Measurements from ENCODE around the gene ARHGAP9. TPM values are rescaled to one million over a fixed set of nuclear protein-coding genes. Genes with fewer than 3 reads are reported as not detected.
A peak's percentile ranks its signal among the peaks of the same experiment; 100 is the strongest.

The ARHGAP9 gene
- total and polyA plus RNA-seq, 10 donors, result 148 to 400 (median 238) TPM

DNA sequence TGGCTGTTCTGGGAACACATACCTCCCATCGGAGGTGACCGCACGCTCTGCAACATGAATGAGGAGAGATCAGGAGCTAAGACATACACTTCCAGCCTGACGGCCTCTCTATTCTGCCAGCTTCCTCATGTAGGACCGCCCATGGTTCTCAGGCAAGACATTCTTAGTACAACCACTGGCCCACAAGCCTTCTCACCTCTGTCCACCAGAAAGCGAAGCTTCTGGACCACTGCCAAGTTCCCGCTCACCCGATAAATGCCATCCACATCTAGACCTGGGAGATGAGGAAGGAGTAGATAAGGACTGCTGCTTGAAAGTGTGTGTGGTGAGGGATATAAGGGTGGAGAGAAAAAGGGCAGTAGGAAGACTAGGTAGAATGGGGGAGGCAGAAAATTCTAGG, 5.2 kb downstream of the ARHGAP9 start:
- Histone ChIP-seq H3K27ac (peak overlapping the region in 3 of 8 donors; percentile 93 to 96 (median 95)), H3K27me3 (replicated peaks in 1 of 7) (peaks cover 0 to 18% (median 0%) of the 10 kb centered on the region in 7 donors), H3K9me3 (no peaks in the 10 kb centered on the region), H3K4me3 (peak overlapping the region in 1 of 8 donors; percentile 89), H3K4me1 (peaks cover 22 to 100% (median 74%) of the 10 kb centered on the region in 6 donors), H3K36me3 (peaks cover 0 to 69% (median 56%) of the 10 kb centered on the region in 6 donors)
- TF ChIP-seq POLR2AphosphoS5 (IDR thresholded peaks at IDR 0.05), result peak in 1 of 3 donors; percentile 29
- no peak for TF ChIP-seq POLR2A (IDR thresholded peaks at IDR 0.05)
- DNase-seq, result peak; percentile 62
- WGBS, 5 donors, result 78 to 88% (median 87%) methylated on average over 8 of the region's 8 CpGs
- intact Hi-C loops (cut with DNase I; ENCODE audit: low total_unique reads), result no loop called here

- Histone ChIP-seq H3K36me3 (peaks cover 0 to 74% (median 62%) of the 10 kb centered on the region in 6 donors), H3K27me3 (replicated peaks in 1 of 7) (peaks cover 0 to 18% (median 0%) of the 10 kb centered on the region in 7 donors), H3K4me1 (peaks cover 19 to 100% (median 69%) of the 10 kb centered on the region in 6 donors), H3K9me3 (no peaks in the 10 kb centered on the region), H3K27ac (peak overlapping the region in 1 of 8 donors; percentile 95), H3K4me3 (no peak overlapping the region)
- 92 to 96% (median 94%) methylated on average over 5 of the region's 5 CpGs for WGBS, 5 donors
- TF ChIP-seq CTCF (IDR thresholded peaks at IDR 0.05 in 8 of 11, conservative IDR thresholded peaks at IDR 0.05 in 3 of 11) (no peak), POLR2AphosphoS5 (IDR thresholded peaks at IDR 0.05) (no peak), POLR2A (IDR thresholded peaks at IDR 0.05) (no peak)
- intact Hi-C loops (cut with DNase I; ENCODE audit: low total_unique reads), result no loop called here
- peak; percentile 25 for DNase-seq
These were observed 5.8 kb downstream of the ARHGAP9 start for GRCh38 chr12:57473886-57474285.

- 83 to 91% (median 83%) methylated on average over 3 of the region's 3 CpGs for WGBS, 5 donors
- TF ChIP-seq POLR2AphosphoS5 (IDR thresholded peaks at IDR 0.05) (no peak), POLR2A (IDR thresholded peaks at IDR 0.05) (no peak), CTCF (IDR thresholded peaks at IDR 0.05 in 8 of 11, conservative IDR thresholded peaks at IDR 0.05 in 3 of 11) (no peak)
- no peak overlapping the region for H3K4me3 ChIP-seq
- no peak for DNase-seq
- no peak overlapping the region for H3K27ac ChIP-seq
- intact Hi-C loops (cut with DNase I; ENCODE audit: low total_unique reads), result no loop called here
- H3K4me1 ChIP-seq, result peaks cover 16 to 98% (median 64%) of the 10 kb centered on the region in 6 donors
- H3K27me3 ChIP-seq (replicated peaks in 1 of 7), result peaks cover 0 to 18% (median 0%) of the 10 kb centered on the region in 7 donors
- H3K9me3 ChIP-seq, result no peaks in the 10 kb centered on the region
- peaks cover 0 to 79% (median 65%) of the 10 kb centered on the region in 6 donors for H3K36me3 ChIP-seq
These were observed 6.3 kb downstream of the ARHGAP9 start for GRCh38 chr12:57473392-57473791.

DNA sequence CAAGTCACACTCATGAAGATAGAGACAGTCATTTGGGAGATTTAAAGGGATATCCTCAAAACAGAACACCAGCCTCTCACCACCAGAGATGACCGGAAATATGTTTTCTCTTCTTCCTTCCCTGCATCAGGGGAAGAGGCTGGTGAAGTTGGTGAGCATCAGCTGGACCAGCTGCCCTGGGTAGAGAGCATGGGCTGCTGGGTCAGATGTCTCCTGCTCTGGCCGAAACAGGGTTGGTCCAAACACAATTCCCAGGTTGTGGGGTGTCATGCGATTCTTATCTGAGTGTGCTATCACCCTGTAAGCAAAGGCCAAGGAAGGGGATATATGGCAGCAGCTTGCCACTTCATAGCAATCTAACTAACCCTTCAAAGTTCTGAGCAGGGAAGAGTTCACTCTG, 7.3 kb downstream of the ARHGAP9 start:
- no peaks in the 10 kb centered on the region for H3K9me3 ChIP-seq
- peaks cover 16 to 88% (median 54%) of the 10 kb centered on the region in 6 donors for H3K4me1 ChIP-seq
- peaks cover 0 to 18% (median 0%) of the 10 kb centered on the region in 7 donors for H3K27me3 ChIP-seq (replicated peaks in 1 of 7)
- DNase-seq, result peak; percentile 17
- 86 to 93% (median 90%) methylated on average over 3 of the region's 3 CpGs for WGBS, 5 donors
- no peak overlapping the region for H3K4me3 ChIP-seq
- intact Hi-C loops (cut with DNase I; ENCODE audit: low total_unique reads), result no loop called here
- peaks cover 0 to 89% (median 66%) of the 10 kb centered on the region in 6 donors for H3K36me3 ChIP-seq
- H3K27ac ChIP-seq, result no peak overlapping the region
- TF ChIP-seq POLR2AphosphoS5 (IDR thresholded peaks at IDR 0.05) (no peak), POLR2A (IDR thresholded peaks at IDR 0.05) (no peak), CTCF (IDR thresholded peaks at IDR 0.05 in 8 of 11, conservative IDR thresholded peaks at IDR 0.05 in 3 of 11) (no peak)
